ENCODE results near the gene NR1D1. TPM values are rescaled to one million over a fixed set of nuclear protein-coding genes. Genes with fewer than 3 reads are reported as not detected.

Gene NR1D1
- polyA plus RNA-seq, 1 of the 3 experiments (the other 2 are of a cell fraction), result 6.5 TPM

GRCh38 chr17:40084477-40084876, 15.9 kb downstream of the NR1D1 start:
- no peak overlapping the region for H3K4me3 ChIP-seq (ENCODE audit: low read depth in 2 of 2, low read length in 1 of 2)
- DNase-seq, result no peak
- CTCF ChIA-PET, result interaction anchor here (0.9 to 5.9 kb wide), 7 partner anchors 9 to 57 kb away, joined by 3 to 100 read pairs (median 8); partner anchors contain the start of gene THRA
- TF ChIP-seq MAX (IDR thresholded peaks at IDR 0.05; ENCODE audit: low read depth) (no peak), FOXM1 (IDR thresholded peaks at IDR 0.05; ENCODE audit: low read depth) (no peak), RCOR1 (IDR thresholded peaks at IDR 0.05; ENCODE audit: low read length) (no peak), NRF1 (IDR thresholded peaks at IDR 0.05; ENCODE audit: low read depth, low read length) (no peak), TEAD4 (IDR thresholded peaks at IDR 0.05; ENCODE audit: borderline replicate concordance, insufficient read depth) (no peak), EP300 (IDR thresholded peaks at IDR 0.05; ENCODE audit: borderline replicate concordance in 1 of 2, low read depth in 1 of 2, low read length in 1 of 2) (no peak), FOSL2 (IDR thresholded peaks at IDR 0.05; ENCODE audit: borderline replicate concordance, low read depth) (no peak)
- H3K79me2 ChIP-seq (ENCODE audit: insufficient read depth), result no peaks in the 10 kb centered on the region
- H4K20me1 ChIP-seq (ENCODE audit: insufficient read depth), result no peaks in the 10 kb centered on the region
- H3K9me2 ChIP-seq, result no peaks in the 10 kb centered on the region
- H3K36me3 ChIP-seq (replicated peaks in 1 of 2; ENCODE audit: control insufficient read depth in 1 of 2, insufficient read depth in 2 of 2, low read length in 1 of 2), result peaks cover 0 to 10% of the 10 kb centered on the region in 2 experiments
- no peaks in the 10 kb centered on the region for H3K27me3 ChIP-seq (ENCODE audit: insufficient read depth)
- POLR2A ChIA-PET, result no interaction called here
- no peak overlapping the region for H3K27ac ChIP-seq (ENCODE audit: low read depth in 2 of 2, low read length in 1 of 2)
- H3K4me2 ChIP-seq, result no peak overlapping the region
- no peak overlapping the region for H2AFZ ChIP-seq (ENCODE audit: low read depth)
- WGBS (ENCODE audit: low lambda C conversion rate), result 97% methylated on average over 14 of the region's 14 CpGs
- no peak overlapping the region for H3K9ac ChIP-seq
- no peaks in the 10 kb centered on the region for H3K9me3 ChIP-seq
- peaks cover 7% of the 10 kb centered on the region for H3F3A ChIP-seq (replicated peaks; ENCODE audit: insufficient read depth)
- no peaks in the 10 kb centered on the region for H3K4me1 ChIP-seq (ENCODE audit: control insufficient read depth in 1 of 2, insufficient read depth in 2 of 2, low read depth in 1 of 2, low read length in 1 of 2)

- H3K4me1 ChIP-seq (ENCODE audit: control insufficient read depth in 1 of 2, insufficient read depth in 2 of 2, low read depth in 1 of 2, low read length in 1 of 2), result peaks cover 7 to 24% of the 10 kb centered on the region in 2 experiments; a peak in 3 of 4 replicates
- 94% methylated on average over 3 of the region's 3 CpGs for WGBS (ENCODE audit: low lambda C conversion rate)
- no peak overlapping the region for H3K4me2 ChIP-seq
- H4K20me1 ChIP-seq (ENCODE audit: insufficient read depth), result no peaks in the 10 kb centered on the region
- H3K9me2 ChIP-seq, result no peaks in the 10 kb centered on the region
- no peak for TF ChIP-seq YY1 (IDR thresholded peaks at IDR 0.05; ENCODE audit: low read depth)
- TF ChIP-seq USF1 (IDR thresholded peaks at IDR 0.05; ENCODE audit: borderline replicate concordance, low read depth), result no peak
- no peaks in the 10 kb centered on the region for H3K9me3 ChIP-seq
- ChIA-PET POLR2A (no interaction called here), CTCF (no interaction called here)
- DNase-seq, result no peak
- H3K27ac ChIP-seq (ENCODE audit: low read depth in 2 of 2, low read length in 1 of 2), result no peak overlapping the region
- H3K36me3 ChIP-seq (replicated peaks in 1 of 2; ENCODE audit: control insufficient read depth in 1 of 2, insufficient read depth in 2 of 2, low read length in 1 of 2), result peaks cover 0 to 8% of the 10 kb centered on the region in 2 experiments
- no peaks in the 10 kb centered on the region for H3K79me2 ChIP-seq (ENCODE audit: insufficient read depth)
- H2AFZ ChIP-seq (ENCODE audit: low read depth), result no peak overlapping the region
- H3K9ac ChIP-seq, result no peak overlapping the region
- H3F3A ChIP-seq (replicated peaks; ENCODE audit: insufficient read depth), result peaks cover 2% of the 10 kb centered on the region
- H3K27me3 ChIP-seq (ENCODE audit: insufficient read depth), result no peaks in the 10 kb centered on the region
- no peak overlapping the region for H3K4me3 ChIP-seq (ENCODE audit: low read depth in 2 of 2, low read length in 1 of 2)
Measured at GRCh38 chr17:40079545-40079944, 20.8 kb downstream of the NR1D1 start.

GRCh38 chr17:40076591-40076990, 23.8 kb downstream of the NR1D1 start:
- no peaks in the 10 kb centered on the region for H3K9me2 ChIP-seq
- H3K79me2 ChIP-seq (ENCODE audit: insufficient read depth), result peaks cover 2% of the 10 kb centered on the region; the same call in 1 of the 2 replicates
- ChIA-PET CTCF (interaction anchor here (1.1 to 9.3 kb wide), 12 partner anchors 9 to 114 kb away, joined by 3 to 160 read pairs (median 31); partner anchors contain the start of gene THRA), POLR2A (no interaction called here)
- H3K4me2 ChIP-seq, result no peak overlapping the region
- H3K27ac ChIP-seq (ENCODE audit: low read depth in 2 of 2, low read length in 1 of 2), result no peak overlapping the region; a peak in 1 of 4 replicates
- 0 out of 2 replicates have a peak, but pooled peaks cover 3% of the 10 kb centered on the region for H4K20me1 ChIP-seq (ENCODE audit: insufficient read depth)
- H3K27me3 ChIP-seq (ENCODE audit: insufficient read depth), result no peaks in the 10 kb centered on the region
- no peak for DNase-seq
- H2AFZ ChIP-seq (ENCODE audit: low read depth), result no peak overlapping the region
- WGBS (ENCODE audit: low lambda C conversion rate), result 99% methylated on average over 6 of the region's 7 CpGs
- H3K9ac ChIP-seq, result no peak overlapping the region
- H3F3A ChIP-seq (replicated peaks; ENCODE audit: insufficient read depth), result peaks cover 10% of the 10 kb centered on the region
- no peaks in the 10 kb centered on the region for H3K9me3 ChIP-seq
- peaks cover 0 to 8% of the 10 kb centered on the region in 2 experiments for H3K36me3 ChIP-seq (replicated peaks in 1 of 2; ENCODE audit: control insufficient read depth in 1 of 2, insufficient read depth in 2 of 2, low read length in 1 of 2)
- no peak overlapping the region for H3K4me3 ChIP-seq (ENCODE audit: low read depth in 2 of 2, low read length in 1 of 2)
- H3K4me1 ChIP-seq (ENCODE audit: control insufficient read depth in 1 of 2, insufficient read depth in 2 of 2, low read depth in 1 of 2, low read length in 1 of 2), result peaks cover 21 to 47% of the 10 kb centered on the region in 2 experiments; a peak in 3 of 4 replicates
- TF ChIP-seq FOSL2 (IDR thresholded peaks at IDR 0.05; ENCODE audit: borderline replicate concordance, low read depth), result no peak
- TF ChIP-seq NFIC (IDR thresholded peaks at IDR 0.05; ENCODE audit: borderline replicate concordance), result no peak
- no peak for TF ChIP-seq RXRA (IDR thresholded peaks at IDR 0.05; ENCODE audit: borderline replicate concordance, low read depth)
- TF ChIP-seq MXI1 (IDR thresholded peaks at IDR 0.05; ENCODE audit: low read depth, low read length), result no peak
- TF ChIP-seq GABPA (IDR thresholded peaks at IDR 0.05; ENCODE audit: low read depth), result no peak
- TF ChIP-seq CHD2 (IDR thresholded peaks at IDR 0.05; ENCODE audit: low read length, partially characterized antibody), result no peak
- no peak for TF ChIP-seq IRF3 (IDR thresholded peaks at IDR 0.05; ENCODE audit: low read depth, low read length)
- no peak for TF ChIP-seq TCF12 (IDR thresholded peaks at IDR 0.05)
- TF ChIP-seq FOXJ3 (CRISPR knock-in tag; IDR thresholded peaks at IDR 0.05), result no peak
- TF ChIP-seq FOXM1 (IDR thresholded peaks at IDR 0.05; ENCODE audit: low read depth), result no peak
